ENCODE measurements around the gene STON1. TPM values are rescaled to one million over a fixed set of nuclear protein-coding genes. Genes with fewer than 3 reads are reported as not detected.
"Not testable (repeated sequence)": the region's sequence is repeated elsewhere in the genome, so short reads cannot be mapped to it uniquely, and the experiment has no call there.

Gene STON1
- total and polyA plus RNA-seq, 4 experiments from 2014 or later, result 0.03 to 4.4 (median 1.8) TPM

DNA sequence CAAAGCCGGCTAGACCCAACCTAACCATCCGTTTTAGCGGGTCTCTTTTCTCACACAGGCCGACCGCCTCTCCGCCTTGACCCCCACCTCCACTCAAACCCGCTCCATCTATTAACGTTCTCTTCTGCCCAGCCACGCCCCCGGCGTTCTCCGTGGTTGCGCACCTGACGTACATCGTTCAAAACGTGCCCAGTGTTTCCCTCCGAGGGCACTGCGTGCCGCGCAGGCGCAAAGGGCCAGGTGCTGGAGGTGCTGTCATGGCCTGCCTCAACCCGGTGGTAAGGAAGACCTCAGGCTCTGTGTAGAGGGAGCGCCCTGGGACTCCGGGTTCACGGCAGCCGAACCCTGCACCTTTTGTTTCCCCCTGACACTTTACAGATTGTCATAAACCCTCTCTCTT lies 87.7 kb downstream of the STON1 start, which contains the start of gene GTF2A1L:
GTF2A1L (plus strand) TSS at position 239 of the 400 bp plus-strand sequence; CDS start at position 258, 19 bp downstream.
- Histone ChIP-seq H3K4me3 (ENCODE audit: low read length in 2 of 2) (no peak within 1 kb of the TSS), H3K4me1 (ENCODE audit: insufficient read depth, low read length) (no peaks in the 10 kb centered on the region), H3K36me3 (ENCODE audit: insufficient read depth, low read length) (no peaks in the 10 kb centered on the region), H3K9me3 (ENCODE audit: control insufficient read depth in 1 of 2, low read length in 2 of 2) (no peaks in the 10 kb centered on the region), H3K27ac (ENCODE audit: low read depth, low read length) (no peak within 1 kb of the TSS), H3K27me3 (ENCODE audit: insufficient read depth, low read length) (no peaks in the 10 kb centered on the region)
- intact Hi-C loops (cut with micrococcal nuclease), result no loop called here
- no peak for DNase-seq
- H3K9me3 Mint-ChIP-seq, result peaks cover 0 to 7% (median 0%) of the 10 kb centered on the region in 8 donors
- H3K4me1 Mint-ChIP-seq, result no peaks in the 10 kb centered on the region
- H3K27ac Mint-ChIP-seq, result no peak within 1 kb of the TSS
- POLR2A ChIA-PET (ENCODE audit: partially characterized antibody), result no interaction called here
- no peaks in the 10 kb centered on the region for H3K36me3 Mint-ChIP-seq
- peaks cover 2 to 8% of the 10 kb centered on the region in 2 donors for H3K27me3 Mint-ChIP-seq
- no peak within 1 kb of the TSS for H3K4me3 Mint-ChIP-seq
- CTCF ChIA-PET (ENCODE audit: partially characterized antibody), result interaction anchor here (1.5 kb wide), 1 partner anchor 17 kb away, joined by 4 read pairs; no protein-coding TSS in a partner anchor

GRCh38 chr2:48619526-48619925 lies 89.6 kb downstream of the STON1 start:
- ChIA-PET CTCF (ENCODE audit: partially characterized antibody) (no interaction called here), POLR2A (ENCODE audit: partially characterized antibody) (no interaction called here)
- H3K36me3 ChIP-seq (ENCODE audit: insufficient read depth, low read length), result no peaks in the 10 kb centered on the region
- H3K27ac Mint-ChIP-seq, result no peak overlapping the region
- no peaks in the 10 kb centered on the region for H3K9me3 ChIP-seq (ENCODE audit: control insufficient read depth in 1 of 2, low read length in 2 of 2)
- H3K4me3 ChIP-seq (ENCODE audit: low read length in 2 of 2), result no peak overlapping the region
- H3K4me3 Mint-ChIP-seq, result no peak overlapping the region
- intact Hi-C loops (cut with micrococcal nuclease), result no loop called here
- no peaks in the 10 kb centered on the region for H3K4me1 Mint-ChIP-seq
- no peaks in the 10 kb centered on the region for H3K4me1 ChIP-seq (ENCODE audit: insufficient read depth, low read length)
- H3K27ac ChIP-seq (ENCODE audit: low read depth, low read length), result no peak overlapping the region
- no peaks in the 10 kb centered on the region for H3K36me3 Mint-ChIP-seq
- H3K27me3 Mint-ChIP-seq, result peaks cover 2 to 6% of the 10 kb centered on the region in 2 donors
- H3K27me3 ChIP-seq (ENCODE audit: insufficient read depth, low read length), result no peaks in the 10 kb centered on the region
- H3K9me3 Mint-ChIP-seq, result peaks cover 0 to 2% (median 0%) of the 10 kb centered on the region in 8 donors
- no peak for DNase-seq

- no peaks in the 10 kb centered on the region for H3K4me1 ChIP-seq (ENCODE audit: insufficient read depth, low read length)
- H3K27me3 ChIP-seq (ENCODE audit: insufficient read depth, low read length), result no peaks in the 10 kb centered on the region
- Mint-ChIP-seq H3K4me3 (no peak overlapping the region), H3K27ac (no peak overlapping the region), H3K4me1 (no peaks in the 10 kb centered on the region), H3K36me3 (no peaks in the 10 kb centered on the region), H3K9me3 (peaks cover 0 to 1% (median 0%) of the 10 kb centered on the region in 8 donors), H3K27me3 (peaks cover 2 to 6% of the 10 kb centered on the region in 2 donors)
- ChIA-PET POLR2A (ENCODE audit: partially characterized antibody) (no interaction called here), CTCF (ENCODE audit: partially characterized antibody) (no interaction called here)
- no peak overlapping the region for H3K4me3 ChIP-seq (ENCODE audit: low read length in 2 of 2)
- H3K27ac ChIP-seq (ENCODE audit: low read depth, low read length), result no peak overlapping the region
- no peak for DNase-seq
- no peaks in the 10 kb centered on the region for H3K36me3 ChIP-seq (ENCODE audit: insufficient read depth, low read length)
- no peaks in the 10 kb centered on the region for H3K9me3 ChIP-seq (ENCODE audit: control insufficient read depth in 1 of 2, low read length in 2 of 2)
- intact Hi-C loops (cut with micrococcal nuclease), result no loop called here
These were observed 90.7 kb downstream of the STON1 start for GRCh38 chr2:48620604-48621003.

- POLR2A ChIA-PET (ENCODE audit: partially characterized antibody); H3K27ac Mint-ChIP-seq; H3K27ac ChIP-seq (ENCODE audit: low read depth, low read length); H3K27me3 ChIP-seq (ENCODE audit: insufficient read depth, low read length); H3K4me1 Mint-ChIP-seq; H3K4me3 ChIP-seq (ENCODE audit: low read length in 2 of 2); H3K4me3 Mint-ChIP-seq; DNase-seq; H3K9me3 ChIP-seq (ENCODE audit: control insufficient read depth in 1 of 2, low read length in 2 of 2); H3K36me3 Mint-ChIP-seq; H3K36me3 ChIP-seq (ENCODE audit: insufficient read depth, low read length); H3K27me3 Mint-ChIP-seq; CTCF ChIA-PET (ENCODE audit: partially characterized antibody); H3K4me1 ChIP-seq (ENCODE audit: insufficient read depth, low read length): not testable (repeated sequence)
- H3K9me3 Mint-ChIP-seq, result peaks cover 0 to 12% (median 4%) of the 10 kb centered on the region in 8 donors
- intact Hi-C loops (cut with micrococcal nuclease), result loop anchor here (1.0 kb wide), 1 partner anchor 9 kb away; no protein-coding TSS in a partner anchor
These were observed 92.7 kb downstream of the STON1 start for GRCh38 chr2:48622691-48623090.

DNA sequence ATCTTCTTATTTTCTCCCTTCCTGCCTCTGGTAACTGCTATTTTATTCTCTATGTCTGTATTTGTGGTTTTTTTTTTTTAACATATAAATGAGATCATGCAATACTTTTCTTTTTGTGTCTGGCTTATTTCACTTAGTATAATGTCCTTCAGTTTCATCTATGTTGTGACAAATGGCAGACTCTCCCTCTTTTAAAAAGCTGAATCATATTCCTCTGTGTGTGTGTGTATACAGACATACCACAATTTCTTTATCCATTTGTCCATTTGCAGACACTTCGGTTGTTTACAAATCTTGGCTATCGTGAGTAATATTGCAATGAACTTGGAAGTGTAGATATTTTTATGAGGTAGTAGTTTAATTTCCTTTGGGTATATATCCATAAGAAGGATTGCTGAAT lies 94.7 kb downstream of the STON1 start:
- Mint-ChIP-seq H3K36me3 (no peaks in the 10 kb centered on the region), H3K4me3 (no peak overlapping the region), H3K4me1 (no peaks in the 10 kb centered on the region), H3K27me3 (peaks cover 0 to 6% of the 10 kb centered on the region in 2 donors), H3K9me3 (peaks cover 0 to 12% (median 4%) of the 10 kb centered on the region in 8 donors), H3K27ac (no peak overlapping the region)
- ChIA-PET CTCF (ENCODE audit: partially characterized antibody) (no interaction called here), POLR2A (ENCODE audit: partially characterized antibody) (no interaction called here)
- H3K4me3 ChIP-seq (ENCODE audit: low read length in 2 of 2), result no peak overlapping the region
- H3K4me1 ChIP-seq (ENCODE audit: insufficient read depth, low read length), result no peaks in the 10 kb centered on the region
- no peaks in the 10 kb centered on the region for H3K27me3 ChIP-seq (ENCODE audit: insufficient read depth, low read length)
- intact Hi-C loops (cut with micrococcal nuclease), result no loop called here
- H3K27ac ChIP-seq (ENCODE audit: low read depth, low read length), result no peak overlapping the region
- no peak for DNase-seq
- H3K36me3 ChIP-seq (ENCODE audit: insufficient read depth, low read length), result no peaks in the 10 kb centered on the region
- H3K9me3 ChIP-seq (ENCODE audit: control insufficient read depth in 1 of 2, low read length in 2 of 2), result no peaks in the 10 kb centered on the region

DNA sequence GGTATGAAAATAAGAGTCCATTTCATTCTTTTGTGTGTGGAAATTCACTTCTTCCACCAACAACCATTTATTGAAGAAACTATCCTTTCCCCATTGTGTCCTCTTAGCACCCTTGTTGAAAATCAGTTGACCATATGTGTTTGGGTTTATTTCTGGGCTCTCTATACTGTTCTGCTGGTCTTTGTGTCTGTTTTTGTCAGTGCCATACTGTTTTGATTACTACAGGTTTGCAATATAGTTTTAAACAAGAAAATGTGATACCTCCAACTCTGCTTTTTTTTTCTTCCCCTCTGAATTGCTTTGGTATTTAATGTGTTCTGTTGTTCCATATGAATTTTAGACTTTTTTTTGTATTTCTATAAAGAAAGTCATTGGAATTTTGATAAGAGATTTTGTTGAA lies 96.1 kb downstream of the STON1 start:
- ChIA-PET CTCF (ENCODE audit: partially characterized antibody) (no interaction called here), POLR2A (ENCODE audit: partially characterized antibody) (no interaction called here)
- no peaks in the 10 kb centered on the region for H3K36me3 Mint-ChIP-seq
- no peaks in the 10 kb centered on the region for H3K4me1 ChIP-seq (ENCODE audit: insufficient read depth, low read length)
- H3K27ac Mint-ChIP-seq, result no peak overlapping the region
- peaks cover 0 to 6% of the 10 kb centered on the region in 2 donors for H3K27me3 Mint-ChIP-seq
- no peaks in the 10 kb centered on the region for H3K36me3 ChIP-seq (ENCODE audit: insufficient read depth, low read length)
- no peaks in the 10 kb centered on the region for H3K27me3 ChIP-seq (ENCODE audit: insufficient read depth, low read length)
- intact Hi-C loops (cut with micrococcal nuclease), result no loop called here
- no peak overlapping the region for H3K4me3 Mint-ChIP-seq
- H3K27ac ChIP-seq (ENCODE audit: low read depth, low read length), result no peak overlapping the region
- H3K9me3 Mint-ChIP-seq, result peaks cover 0 to 12% (median 4%) of the 10 kb centered on the region in 8 donors
- H3K9me3 ChIP-seq (ENCODE audit: control insufficient read depth in 1 of 2, low read length in 2 of 2), result no peaks in the 10 kb centered on the region
- DNase-seq, result no peak
- no peak overlapping the region for H3K4me3 ChIP-seq (ENCODE audit: low read length in 2 of 2)
- H3K4me1 Mint-ChIP-seq, result no peaks in the 10 kb centered on the region

GRCh38 chr2:48633143-48633542 lies 103.2 kb downstream of the STON1 start:
- intact Hi-C loops (cut with micrococcal nuclease), result no loop called here
- H3K4me1 ChIP-seq (ENCODE audit: insufficient read depth, low read length), result no peaks in the 10 kb centered on the region
- Mint-ChIP-seq H3K9me3 (peaks cover 0 to 13% (median 6%) of the 10 kb centered on the region in 8 donors), H3K36me3 (no peaks in the 10 kb centered on the region), H3K4me1 (no peaks in the 10 kb centered on the region), H3K4me3 (no peak overlapping the region), H3K27ac (no peak overlapping the region), H3K27me3 (peaks cover 4 to 17% of the 10 kb centered on the region in 2 donors)
- H3K36me3 ChIP-seq (ENCODE audit: insufficient read depth, low read length), result no peaks in the 10 kb centered on the region
- H3K27me3 ChIP-seq (ENCODE audit: insufficient read depth, low read length), result no peaks in the 10 kb centered on the region
- H3K9me3 ChIP-seq (ENCODE audit: control insufficient read depth in 1 of 2, low read length in 2 of 2), result no peaks in the 10 kb centered on the region
- H3K4me3 ChIP-seq (ENCODE audit: low read length in 2 of 2), result no peak overlapping the region
- POLR2A ChIA-PET (ENCODE audit: partially characterized antibody), result no interaction called here
- CTCF ChIA-PET (ENCODE audit: partially characterized antibody), result no interaction called here
- no peak for DNase-seq
- H3K27ac ChIP-seq (ENCODE audit: low read depth, low read length), result no peak overlapping the region

- no peaks in the 10 kb centered on the region for H3K27me3 ChIP-seq (ENCODE audit: insufficient read depth, low read length)
- Mint-ChIP-seq H3K27ac (no peak overlapping the region), H3K36me3 (no peaks in the 10 kb centered on the region), H3K4me1 (no peaks in the 10 kb centered on the region), H3K27me3 (peaks cover 6 to 18% of the 10 kb centered on the region in 2 donors), H3K4me3 (no peak overlapping the region), H3K9me3 (peaks cover 0 to 13% (median 6%) of the 10 kb centered on the region in 8 donors)
- ChIA-PET CTCF (ENCODE audit: partially characterized antibody) (no interaction called here), POLR2A (ENCODE audit: partially characterized antibody) (no interaction called here)
- H3K9me3 ChIP-seq (ENCODE audit: control insufficient read depth in 1 of 2, low read length in 2 of 2), result no peaks in the 10 kb centered on the region
- no peak overlapping the region for H3K4me3 ChIP-seq (ENCODE audit: low read length in 2 of 2)
- H3K27ac ChIP-seq (ENCODE audit: low read depth, low read length), result no peak overlapping the region
- no peaks in the 10 kb centered on the region for H3K4me1 ChIP-seq (ENCODE audit: insufficient read depth, low read length)
- H3K36me3 ChIP-seq (ENCODE audit: insufficient read depth, low read length), result no peaks in the 10 kb centered on the region
- intact Hi-C loops (cut with micrococcal nuclease), result no loop called here
- no peak for DNase-seq
These were observed 105.8 kb downstream of the STON1 start for GRCh38 chr2:48635786-48636185.
